Measurements from ENCODE around the gene OGFOD3.
"Not testable (repeated sequence)": the region's sequence is repeated elsewhere in the genome, so short reads cannot be mapped to it uniquely, and the experiment has no call there.

OGFOD3 gene

GRCh38 chr17:82432017-82432416, 13.6 kb upstream of the OGFOD3 start:
- DNase-seq = no peak

DNA sequence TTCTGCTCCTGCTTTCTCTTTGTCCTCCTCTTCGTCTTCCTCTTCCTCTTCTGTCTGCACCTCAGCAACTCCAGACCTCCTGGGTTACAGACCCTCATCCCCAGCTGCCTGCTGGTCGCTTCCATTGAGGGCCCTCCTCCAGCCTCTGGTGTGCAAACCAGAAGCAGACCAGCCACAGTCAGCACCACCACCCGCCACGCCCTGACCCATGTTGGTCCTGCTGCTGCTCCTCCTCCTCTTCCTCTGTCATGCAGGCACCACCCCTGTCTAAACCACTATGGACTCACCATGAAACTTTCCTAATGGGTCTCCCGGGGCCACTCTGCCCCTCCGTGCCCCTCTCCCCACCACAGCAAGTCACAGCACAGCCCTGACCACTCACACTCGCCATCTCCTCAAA, 11.4 kb upstream of the OGFOD3 start:
- no peak for DNase-seq

DNA sequence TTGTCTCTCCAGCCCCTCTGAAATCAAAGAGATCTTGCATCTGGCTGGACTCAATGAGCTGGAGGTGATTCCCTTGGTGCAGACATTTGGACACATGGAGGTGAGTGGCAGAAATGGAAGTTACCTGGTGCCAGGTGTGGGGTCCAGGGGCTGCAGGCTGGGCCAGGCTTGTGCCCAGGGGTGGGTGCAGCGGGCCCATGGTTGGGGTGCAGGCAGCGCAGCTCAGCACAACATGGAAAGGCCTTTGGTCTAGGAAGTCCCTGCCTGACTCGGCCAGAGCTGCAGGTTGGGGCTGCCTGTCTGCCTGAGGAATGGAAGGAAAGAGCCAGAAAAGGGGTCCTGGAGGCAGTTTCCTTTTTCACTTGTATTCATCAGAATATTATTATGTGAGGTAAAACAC, 10.2 kb upstream of the OGFOD3 start:
- no peak for DNase-seq

- no peak for DNase-seq
These were observed 6.4 kb upstream of the OGFOD3 start for GRCh38 chr17:82424863-82425159.

DNA sequence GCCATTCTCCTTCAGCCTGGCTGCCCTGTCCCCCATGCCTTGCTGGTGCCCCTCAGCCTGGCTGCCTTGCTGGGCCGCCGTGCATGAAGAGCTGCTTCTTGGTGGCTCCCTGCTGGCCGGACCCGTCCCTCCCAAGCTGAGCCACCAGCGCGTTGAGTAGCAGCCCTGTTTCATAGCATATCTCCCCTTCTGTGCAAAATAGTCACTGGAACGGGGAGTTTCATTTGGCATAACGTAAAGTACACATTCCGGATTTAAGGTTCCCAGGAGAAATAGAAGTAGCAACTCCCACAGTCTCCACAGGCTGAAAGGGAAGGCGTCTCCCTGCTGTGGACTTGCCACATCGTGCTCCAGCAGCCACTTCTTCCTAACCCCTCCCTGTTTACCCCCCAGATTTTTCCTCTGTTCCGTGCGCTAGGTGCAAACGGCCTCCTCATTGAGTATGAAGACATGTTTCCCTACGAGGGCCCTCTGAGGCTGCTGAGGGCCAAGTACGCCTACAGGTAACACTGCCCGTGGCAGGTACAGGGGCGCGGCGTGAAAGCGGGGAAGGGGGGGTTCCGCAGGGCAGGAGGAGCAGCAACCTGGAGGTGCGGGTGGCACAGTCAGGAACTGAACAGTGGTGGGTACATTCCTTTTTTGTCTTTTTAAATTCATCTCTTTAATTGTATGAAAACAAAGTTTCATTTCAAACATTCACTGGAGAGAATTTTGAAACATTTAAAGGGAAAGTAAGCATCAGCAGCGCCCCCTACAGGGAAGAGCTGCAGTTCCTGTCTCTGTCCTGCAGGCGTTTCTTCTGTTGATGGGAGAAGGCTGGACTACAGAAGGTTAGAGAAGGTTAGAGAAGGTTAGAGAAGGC, 5.8 kb upstream of the OGFOD3 start:
- peak; percentile 31 to 52 for DNase-seq

DNA sequence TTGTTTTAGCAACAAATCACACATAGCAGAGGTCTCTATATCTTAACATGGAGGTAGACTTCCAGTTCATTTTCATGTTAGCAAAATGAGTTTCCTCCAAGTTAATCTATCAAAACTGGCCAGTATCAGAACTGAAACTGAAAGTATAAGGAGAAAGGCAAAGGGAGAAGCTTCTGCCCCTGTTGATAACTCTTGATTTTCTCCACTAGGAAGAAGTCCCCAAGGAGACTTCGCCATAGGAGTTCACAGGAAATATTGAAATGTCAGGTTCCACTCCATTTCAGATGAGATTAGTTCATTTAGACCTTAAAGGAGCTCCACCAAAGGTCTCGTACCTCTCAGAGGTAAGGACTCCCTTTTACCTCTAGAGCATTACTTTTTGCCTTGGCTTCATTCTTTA, 1.2 kb upstream of the OGFOD3 start:
- no peak for DNase-seq

GRCh38 chr17:82416771-82417170, 1.6 kb downstream of the OGFOD3 start:
- no peak for DNase-seq

DNA sequence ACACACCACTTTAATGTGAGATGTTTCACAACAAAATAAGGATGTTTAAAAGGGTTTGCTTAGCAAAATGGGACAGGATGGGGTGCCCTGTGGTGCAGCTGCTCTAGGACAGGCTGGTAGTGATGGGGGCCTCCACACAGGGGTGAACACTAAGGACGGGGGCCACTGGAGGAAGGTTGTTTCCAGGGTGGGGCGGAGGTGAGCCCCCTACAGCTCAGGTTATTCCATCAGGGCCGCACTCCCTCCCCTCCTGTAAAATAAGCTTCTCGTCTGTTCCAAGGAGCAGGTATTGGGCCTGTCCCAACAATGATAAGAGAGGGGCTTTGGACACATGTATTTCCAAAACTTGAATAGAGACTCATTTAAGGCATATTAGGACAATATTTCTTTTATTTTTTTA, 2.1 kb downstream of the OGFOD3 start:
- DNase-seq = no peak

GRCh38 chr17:82415786-82416185, 2.6 kb downstream of the OGFOD3 start:
- no peak for DNase-seq

- DNase-seq = no peak
These were observed 3.0 kb downstream of the OGFOD3 start for GRCh38 chr17:82415336-82415735.

DNA sequence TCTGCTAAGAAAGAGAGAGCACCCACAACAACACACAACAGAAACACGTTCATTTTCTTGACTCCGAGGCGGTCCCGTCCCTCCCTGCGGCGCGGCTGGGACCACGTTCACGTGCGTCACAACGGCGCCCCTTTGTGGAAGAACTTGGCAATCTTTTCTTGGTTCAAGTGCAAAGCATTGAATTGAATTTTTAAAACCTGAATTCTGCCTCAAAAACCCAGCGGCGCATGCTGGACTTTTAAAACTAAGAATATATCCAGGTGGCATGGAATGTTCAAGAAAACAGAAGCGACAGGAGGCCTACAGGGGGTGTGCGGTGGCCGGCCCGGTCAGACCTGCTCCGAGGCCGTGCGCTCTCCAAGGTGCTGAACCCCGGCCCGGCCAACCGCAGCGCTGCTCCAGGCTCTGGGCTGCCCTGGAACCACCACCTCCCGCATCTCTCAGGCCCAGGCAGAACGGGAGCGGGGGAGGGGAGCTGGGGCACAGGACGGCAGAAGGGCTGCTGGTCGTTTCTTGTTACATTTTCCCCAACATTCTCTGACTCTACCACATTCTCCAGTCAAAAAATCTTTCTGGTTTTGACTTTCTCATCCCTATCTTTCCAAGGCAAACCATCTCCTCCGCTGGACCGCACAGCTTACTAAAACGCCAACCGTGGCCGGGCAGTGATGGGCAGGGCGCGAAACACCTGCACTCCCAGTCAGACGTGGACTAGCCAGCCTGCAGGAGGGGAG, 3.7 kb downstream of the OGFOD3 start:
- DNase-seq = peak; percentile 72 to 73

GRCh38 chr17:82412535-82413520, 5.6 kb downstream of the OGFOD3 start:
- DNase-seq = no peak

DNA sequence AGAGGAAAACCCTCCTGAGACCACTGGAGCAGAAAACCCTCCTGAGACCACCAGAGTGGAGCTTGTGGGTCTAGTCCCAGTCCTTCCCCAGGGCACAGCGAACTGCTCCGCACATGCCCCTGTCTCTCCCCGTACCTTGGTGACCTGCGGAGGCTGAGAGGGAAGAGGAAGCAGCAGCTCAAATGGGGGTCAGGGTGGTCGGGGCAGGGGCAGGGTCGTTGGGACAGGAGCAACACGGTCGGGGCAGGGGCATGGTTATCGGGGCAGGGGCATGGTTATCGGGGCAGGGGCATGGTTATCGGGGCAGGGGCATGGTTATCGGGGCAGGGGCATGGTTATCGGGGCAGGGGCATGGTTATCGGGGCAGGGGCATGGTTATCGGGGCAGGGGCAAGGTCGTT, 6.3 kb downstream of the OGFOD3 start:
- not testable (repeated sequence) for DNase-seq

DNA sequence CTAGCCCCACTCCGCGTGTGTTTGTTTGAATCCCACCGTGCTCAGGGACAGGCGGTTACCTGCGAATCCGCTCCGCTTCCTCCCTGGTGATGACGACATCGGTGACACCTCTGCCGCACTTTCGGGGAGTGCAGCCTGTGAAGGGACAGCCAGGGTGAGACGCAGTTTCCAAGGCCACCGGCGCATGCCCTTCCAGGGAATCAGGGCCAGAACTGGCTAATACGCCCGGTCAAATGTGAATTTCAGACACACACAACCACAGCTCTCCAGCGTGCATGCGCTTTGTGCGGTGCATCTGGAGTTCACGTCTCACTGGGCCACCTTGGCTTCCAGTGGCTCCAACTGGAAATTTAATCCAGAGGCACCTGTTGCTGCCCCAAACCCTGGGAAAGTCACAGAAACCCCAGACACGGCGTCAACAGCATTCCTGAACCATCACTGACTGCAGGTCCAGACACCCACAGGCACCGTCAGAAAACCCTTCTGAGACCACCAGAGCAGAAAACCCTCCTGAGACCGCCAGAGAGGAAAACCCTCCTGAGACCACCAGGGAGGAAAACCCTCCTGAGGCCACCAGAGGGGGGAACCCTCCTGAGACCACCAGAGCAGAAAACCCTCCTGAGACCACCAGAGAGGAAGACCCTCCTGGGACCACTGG, 6.9 kb downstream of the OGFOD3 start:
- DNase-seq = no peak

- no peak for DNase-seq
These were observed 8.2 kb downstream of the OGFOD3 start for GRCh38 chr17:82410014-82410716.

DNA sequence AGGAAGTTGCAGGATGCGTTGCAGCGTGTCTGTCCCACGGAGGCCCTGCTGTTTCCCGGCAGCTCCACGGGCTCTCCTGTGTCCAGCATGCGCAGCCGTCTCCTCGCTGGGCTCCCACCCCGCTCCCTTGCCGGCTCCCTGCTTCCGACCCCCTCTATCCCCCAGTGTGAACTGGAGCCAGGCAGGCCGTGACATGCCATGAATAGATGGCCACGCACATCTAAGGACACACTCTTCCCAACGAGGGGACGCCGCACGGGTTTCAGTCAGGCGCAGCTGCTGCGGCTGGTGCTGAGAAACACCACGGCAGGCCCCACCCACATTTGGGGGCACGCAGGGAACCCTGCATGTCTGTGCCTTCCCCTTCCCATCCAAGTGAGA, 9.5 kb downstream of the OGFOD3 start:
- no peak for DNase-seq

GRCh38 chr17:82408288-82408937, 10.0 kb downstream of the OGFOD3 start:
- no peak for DNase-seq

- DNase-seq = no peak
These were observed 11.1 kb downstream of the OGFOD3 start for GRCh38 chr17:82407255-82407654.

GRCh38 chr17:82406131-82406671, 12.2 kb downstream of the OGFOD3 start:
- DNase-seq = no peak

DNA sequence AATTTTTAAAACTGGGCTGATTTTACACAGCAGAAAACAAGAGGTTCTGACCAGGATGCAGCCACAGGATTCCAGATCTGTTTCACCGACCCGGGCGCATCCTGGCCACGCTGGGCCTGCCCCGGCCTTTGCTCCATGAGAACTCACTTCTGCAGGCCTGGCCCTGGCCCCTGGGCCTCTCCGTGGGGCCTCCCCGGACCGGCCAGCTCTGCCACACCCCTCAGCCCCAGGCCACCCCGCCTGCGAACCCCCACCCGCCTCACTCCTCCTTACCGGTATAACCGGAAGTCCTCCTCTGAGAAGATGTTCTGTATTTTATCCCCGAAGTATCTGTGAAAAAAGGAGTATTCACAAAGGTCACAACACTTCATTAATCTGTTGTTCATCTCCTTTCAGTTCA, 13.3 kb downstream of the OGFOD3 start:
- DNase-seq = no peak
